GM23338 (cell line): Measurements from ENCODE around the gene OFD1. TPM values are rescaled to one million over a fixed set of nuclear protein-coding genes. Genes with fewer than 3 reads are reported as not detected.
A peak's percentile ranks its signal among the peaks of the same experiment; 100 is the strongest.

Experiments
- ATAC-seq: fragments of 200-7000 bp; cut with Tn5 transposase; 3 replicates; pipeline ENCODE4 v1.9.1; 2020
- DNase-seq: peaks from one replicate; pipeline ENCODE4 v3.0.0-alpha.2; 2015; ENCODE audit warnings: low spot score
- H2AFZ ChIP-seq: fragments of 200-600 bp; sonication (generic); 2 replicates; pipeline ENCODE4 v1.8.0; 2016; ENCODE audit warnings: antibody characterized with exemption, mild to moderate bottlenecking, moderate library complexity
- H3F3A ChIP-seq: fragments of 200-600 bp; sonication (generic); replicated peaks from 2 replicates; pipeline ENCODE4 v1.8.0; 2017; ENCODE audit warnings: antibody characterized with exemption, mixed run types, low read depth
- H3K27ac ChIP-seq: fragments of 200-600 bp; sonication (generic); 2 replicates; pipeline ENCODE4 v1.6.1; 2016; ENCODE audit warnings: low read depth
- H3K27me3 ChIP-seq: fragments of 200-600 bp; sonication (generic); 2 replicates; pipeline ENCODE4 v1.8.0; 2016; ENCODE audit warnings: mild to moderate bottlenecking, mixed run types, moderate library complexity; ENCODE audit not compliant: insufficient read depth
- H3K36me3 ChIP-seq: fragments of 200-600 bp; sonication (generic); 2 replicates; pipeline ENCODE4 v1.8.0; 2016; ENCODE audit warnings: mild to moderate bottlenecking; ENCODE audit not compliant: insufficient read depth
- H3K4me1 ChIP-seq: fragments of 200-600 bp; sonication (generic); 2 replicates; pipeline ENCODE4 v1.8.0; 2016; ENCODE audit warnings: mild to moderate bottlenecking, moderate library complexity; ENCODE audit not compliant: insufficient read depth
- H3K4me2 ChIP-seq: fragments of 200-600 bp; sonication (generic); 2 replicates; pipeline ENCODE4 v1.7.1; 2017; ENCODE audit warnings: mixed run types
- H3K4me3 ChIP-seq: fragments of 200-600 bp; sonication (generic); 2 replicates; pipeline ENCODE4 v1.6.1; 2016; ENCODE audit warnings: mixed run types
- H3K79me2 ChIP-seq: fragments of 200-600 bp; sonication (generic); replicated peaks from 2 replicates; pipeline ENCODE4 v1.8.0; 2017; ENCODE audit warnings: mild to moderate bottlenecking; ENCODE audit not compliant: insufficient read depth
- H3K9me2 ChIP-seq: fragments of 200-600 bp; sonication (generic); 2 replicates; pipeline ENCODE4 v1.8.0; 2017; ENCODE audit not compliant: insufficient read depth
- H4K20me1 ChIP-seq: fragments of 200-600 bp; sonication (generic); replicated peaks from 2 replicates; pipeline ENCODE4 v1.8.0; 2017; ENCODE audit warnings: mild to moderate bottlenecking; ENCODE audit not compliant: insufficient read depth
- H3K27ac Mint-ChIP-seq: 2 replicates; pipeline ENCODE4 v1.8.0; 2020; ENCODE audit warnings: inconsistent platforms, mild to moderate bottlenecking, moderate library complexity, mixed read lengths
- H3K27me3 Mint-ChIP-seq: 3 replicates; pipeline ENCODE4 v1.8.0; 2022; ENCODE audit warnings: low read depth, mild to moderate bottlenecking, moderate library complexity, mixed read lengths, inconsistent platforms; ENCODE audit not compliant: insufficient read depth, poor library complexity
- H3K36me3 Mint-ChIP-seq: 3 replicates; pipeline ENCODE4 v1.8.0; 2021; ENCODE audit warnings: low read depth, mild to moderate bottlenecking, inconsistent platforms, moderate library complexity, mixed read lengths
- H3K4me1 Mint-ChIP-seq: 3 replicates; pipeline ENCODE4 v1.8.0; 2020; ENCODE audit warnings: mild to moderate bottlenecking, inconsistent platforms, mixed read lengths
- H3K4me3 Mint-ChIP-seq: 3 replicates; pipeline ENCODE4 v1.8.0; 2021; ENCODE audit warnings: moderate library complexity, mild to moderate bottlenecking, inconsistent platforms, mixed read lengths
- H3K9me3 Mint-ChIP-seq: 3 replicates; pipeline ENCODE4 v1.8.0; 2020; ENCODE audit warnings: moderate library complexity, mild to moderate bottlenecking, inconsistent platforms, mixed read lengths
- CREB1 ChIP-seq: fragments of 250-450 bp; sonication (Bioruptor Pico); IDR thresholded peaks from 2 replicates; pipeline ENCODE4 v1.5.0; 2020; ENCODE audit warnings: low read depth, mild to moderate bottlenecking, moderate library complexity
- EZH2 ChIP-seq: fragments of 200-600 bp; sonication (generic); IDR thresholded peaks from one replicate; pipeline ENCODE4 v1.8.0; 2017; ENCODE audit warnings: antibody characterized with exemption, mild to moderate bottlenecking, low read depth; ENCODE audit not compliant: unreplicated experiment
- EZH2phosphoT487 ChIP-seq: fragments of 200-600 bp; sonication (generic); IDR thresholded peaks from one replicate; pipeline ENCODE4 v1.8.1; 2018; ENCODE audit warnings: antibody characterized with exemption; ENCODE audit not compliant: unreplicated experiment
- JUNB ChIP-seq: IDR thresholded peaks from one replicate; pipeline ENCODE4 v1.6.1; 2016; ENCODE audit warnings: antibody characterized with exemption; ENCODE audit not compliant: unreplicated experiment
- NANOG ChIP-seq: IDR thresholded peaks from 2 replicates; pipeline ENCODE4 v1.6.1; 2016; ENCODE audit warnings: antibody characterized with exemption, borderline replicate concordance
- POLR2AphosphoS5 ChIP-seq: IDR thresholded peaks from 2 replicates; pipeline ENCODE4 v1.6.1; 2016; ENCODE audit warnings: antibody characterized with exemption, low read depth
- STAT1 ChIP-seq: IDR thresholded peaks from one replicate; pipeline ENCODE4 v1.6.1; 2016; ENCODE audit warnings: antibody characterized with exemption; ENCODE audit not compliant: unreplicated experiment
- ZNF114 ChIP-seq: fragments of 250-450 bp; sonication (Bioruptor Pico); IDR thresholded peaks from 2 replicates; pipeline ENCODE4 v1.5.0; 2020; ENCODE audit warnings: mild to moderate bottlenecking, moderate library complexity
- ZNF331 ChIP-seq: fragments of 250-450 bp; sonication (Bioruptor Pico); IDR thresholded peaks from 2 replicates; pipeline ENCODE4 v1.5.0; 2020; ENCODE audit warnings: low read depth, mild to moderate bottlenecking, moderate library complexity
- polyA plus RNA-seq: library from polyadenylated mRNA; unstranded; fragments of >200 nt; fragmentation: Nextera tagmentation; extraction: Ambion mirVana; gene quantifications from 2 replicates; pipeline ENCODE4 v1.2.1, GENCODE V29; 2016
- total RNA-seq: library from RNA; depleted of rRNA; stranded (reverse); fragments of >200 nt; shearing (Covaris generic); gene quantifications from 2 replicates; pipeline ENCODE4 v1.2.3, GENCODE V29; 2014
- TF ChIP-seq, protein P1 (sequence below): IDR thresholded peaks from 2 replicates; pipeline ENCODE4 v1.6.1; 2016; ENCODE audit warnings: antibody characterized with exemption
- TF ChIP-seq, protein P2 (sequence below), 2 experiments: fragments of 200-600 bp in 1 of 2; sonication (generic) in 1 of 2; conservative IDR thresholded peaks; 2 replicates each; pipeline versions ENCODE4 v1.5.1 to v1.6.1; 2016 to 2017; ENCODE audit warnings: antibody characterized with exemption in 2 of 2, low read depth in 2 of 2, mild to moderate bottlenecking in 2 of 2, moderate library complexity in 1 of 2
- TF ChIP-seq, protein P3 (sequence below): IDR thresholded peaks from one replicate; pipeline ENCODE4 v1.6.1; 2018; ENCODE audit warnings: antibody characterized with exemption; ENCODE audit not compliant: unreplicated experiment
- TF ChIP-seq, protein P4 (sequence below): fragments of 250-450 bp; sonication (Bioruptor Pico); IDR thresholded peaks from 2 replicates; pipeline ENCODE4 v1.5.0; 2020; ENCODE audit warnings: mild to moderate bottlenecking, moderate library complexity

The OFD1 gene
- total and polyA plus RNA-seq, 2 experiments from 2014 or later = 21.2 to 55.0 TPM

DNA sequence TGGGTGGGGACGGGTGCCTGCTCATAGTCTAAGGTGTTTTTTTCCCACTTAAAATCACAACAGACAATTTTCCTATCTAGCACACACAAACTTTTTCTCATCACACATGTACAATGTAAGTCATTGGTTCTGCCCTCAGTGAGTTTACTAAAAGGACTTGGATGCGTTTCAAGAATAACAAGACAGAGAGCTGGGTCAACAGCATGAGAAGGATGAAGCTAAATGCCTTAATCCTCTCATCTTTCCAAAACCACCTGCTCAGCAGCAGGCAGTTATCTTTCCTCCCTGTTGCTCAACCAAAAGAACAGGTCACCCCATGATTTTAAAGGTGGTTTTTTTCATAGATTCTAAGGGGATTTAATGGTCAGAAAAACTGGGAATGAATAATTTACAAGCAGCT, 40.1 kb downstream of the OFD1 start:
- H3K27me3 Mint-ChIP-seq = no peaks in the 10 kb centered on the region
- H3K27me3 ChIP-seq = no peaks in the 10 kb centered on the region
- H3K36me3 Mint-ChIP-seq = peaks cover 53% of the 10 kb centered on the region
- H2AFZ ChIP-seq = no peak overlapping the region
- DNase-seq (no peak), ATAC-seq (no peak)
- no peak overlapping the region for H3K4me2 ChIP-seq
- H3K79me2 ChIP-seq = no peaks in the 10 kb centered on the region
- 0 out of 2 replicates have a peak overlapping the region, but pooled peaks have one; percentile 5 for H3K27ac Mint-ChIP-seq
- H3K9me2 ChIP-seq = no peaks in the 10 kb centered on the region
- H3K4me1 Mint-ChIP-seq = peaks cover 7% of the 10 kb centered on the region; the same call in 2 of the 3 replicates
- TF ChIP-seq, protein P1, sequence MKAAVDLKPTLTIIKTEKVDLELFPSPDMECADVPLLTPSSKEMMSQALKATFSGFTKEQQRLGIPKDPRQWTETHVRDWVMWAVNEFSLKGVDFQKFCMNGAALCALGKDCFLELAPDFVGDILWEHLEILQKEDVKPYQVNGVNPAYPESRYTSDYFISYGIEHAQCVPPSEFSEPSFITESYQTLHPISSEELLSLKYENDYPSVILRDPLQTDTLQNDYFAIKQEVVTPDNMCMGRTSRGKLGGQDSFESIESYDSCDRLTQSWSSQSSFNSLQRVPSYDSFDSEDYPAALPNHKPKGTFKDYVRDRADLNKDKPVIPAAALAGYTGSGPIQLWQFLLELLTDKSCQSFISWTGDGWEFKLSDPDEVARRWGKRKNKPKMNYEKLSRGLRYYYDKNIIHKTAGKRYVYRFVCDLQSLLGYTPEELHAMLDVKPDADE = no peak
- no peak for TF ChIP-seq NANOG
- TF ChIP-seq JUNB = no peak
- no peak for TF ChIP-seq ZNF331 (CRISPR knock-in tag)
- TF ChIP-seq, protein P2, sequence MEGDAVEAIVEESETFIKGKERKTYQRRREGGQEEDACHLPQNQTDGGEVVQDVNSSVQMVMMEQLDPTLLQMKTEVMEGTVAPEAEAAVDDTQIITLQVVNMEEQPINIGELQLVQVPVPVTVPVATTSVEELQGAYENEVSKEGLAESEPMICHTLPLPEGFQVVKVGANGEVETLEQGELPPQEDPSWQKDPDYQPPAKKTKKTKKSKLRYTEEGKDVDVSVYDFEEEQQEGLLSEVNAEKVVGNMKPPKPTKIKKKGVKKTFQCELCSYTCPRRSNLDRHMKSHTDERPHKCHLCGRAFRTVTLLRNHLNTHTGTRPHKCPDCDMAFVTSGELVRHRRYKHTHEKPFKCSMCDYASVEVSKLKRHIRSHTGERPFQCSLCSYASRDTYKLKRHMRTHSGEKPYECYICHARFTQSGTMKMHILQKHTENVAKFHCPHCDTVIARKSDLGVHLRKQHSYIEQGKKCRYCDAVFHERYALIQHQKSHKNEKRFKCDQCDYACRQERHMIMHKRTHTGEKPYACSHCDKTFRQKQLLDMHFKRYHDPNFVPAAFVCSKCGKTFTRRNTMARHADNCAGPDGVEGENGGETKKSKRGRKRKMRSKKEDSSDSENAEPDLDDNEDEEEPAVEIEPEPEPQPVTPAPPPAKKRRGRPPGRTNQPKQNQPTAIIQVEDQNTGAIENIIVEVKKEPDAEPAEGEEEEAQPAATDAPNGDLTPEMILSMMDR (conservative IDR thresholded peaks at IDR 0.05; ENCODE audit: low read depth in 2 of 2) = no peak
- no peak for TF ChIP-seq STAT1
- TF ChIP-seq, protein P3, sequence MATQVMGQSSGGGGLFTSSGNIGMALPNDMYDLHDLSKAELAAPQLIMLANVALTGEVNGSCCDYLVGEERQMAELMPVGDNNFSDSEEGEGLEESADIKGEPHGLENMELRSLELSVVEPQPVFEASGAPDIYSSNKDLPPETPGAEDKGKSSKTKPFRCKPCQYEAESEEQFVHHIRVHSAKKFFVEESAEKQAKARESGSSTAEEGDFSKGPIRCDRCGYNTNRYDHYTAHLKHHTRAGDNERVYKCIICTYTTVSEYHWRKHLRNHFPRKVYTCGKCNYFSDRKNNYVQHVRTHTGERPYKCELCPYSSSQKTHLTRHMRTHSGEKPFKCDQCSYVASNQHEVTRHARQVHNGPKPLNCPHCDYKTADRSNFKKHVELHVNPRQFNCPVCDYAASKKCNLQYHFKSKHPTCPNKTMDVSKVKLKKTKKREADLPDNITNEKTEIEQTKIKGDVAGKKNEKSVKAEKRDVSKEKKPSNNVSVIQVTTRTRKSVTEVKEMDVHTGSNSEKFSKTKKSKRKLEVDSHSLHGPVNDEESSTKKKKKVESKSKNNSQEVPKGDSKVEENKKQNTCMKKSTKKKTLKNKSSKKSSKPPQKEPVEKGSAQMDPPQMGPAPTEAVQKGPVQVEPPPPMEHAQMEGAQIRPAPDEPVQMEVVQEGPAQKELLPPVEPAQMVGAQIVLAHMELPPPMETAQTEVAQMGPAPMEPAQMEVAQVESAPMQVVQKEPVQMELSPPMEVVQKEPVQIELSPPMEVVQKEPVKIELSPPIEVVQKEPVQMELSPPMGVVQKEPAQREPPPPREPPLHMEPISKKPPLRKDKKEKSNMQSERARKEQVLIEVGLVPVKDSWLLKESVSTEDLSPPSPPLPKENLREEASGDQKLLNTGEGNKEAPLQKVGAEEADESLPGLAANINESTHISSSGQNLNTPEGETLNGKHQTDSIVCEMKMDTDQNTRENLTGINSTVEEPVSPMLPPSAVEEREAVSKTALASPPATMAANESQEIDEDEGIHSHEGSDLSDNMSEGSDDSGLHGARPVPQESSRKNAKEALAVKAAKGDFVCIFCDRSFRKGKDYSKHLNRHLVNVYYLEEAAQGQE = no peak
- no peak for TF ChIP-seq POLR2AphosphoS5
- TF ChIP-seq ZNF114 = no peak
- no peak for TF ChIP-seq CREB1 (CRISPR knock-in tag)
- no peak for TF ChIP-seq EZH2
- TF ChIP-seq, protein P4, sequence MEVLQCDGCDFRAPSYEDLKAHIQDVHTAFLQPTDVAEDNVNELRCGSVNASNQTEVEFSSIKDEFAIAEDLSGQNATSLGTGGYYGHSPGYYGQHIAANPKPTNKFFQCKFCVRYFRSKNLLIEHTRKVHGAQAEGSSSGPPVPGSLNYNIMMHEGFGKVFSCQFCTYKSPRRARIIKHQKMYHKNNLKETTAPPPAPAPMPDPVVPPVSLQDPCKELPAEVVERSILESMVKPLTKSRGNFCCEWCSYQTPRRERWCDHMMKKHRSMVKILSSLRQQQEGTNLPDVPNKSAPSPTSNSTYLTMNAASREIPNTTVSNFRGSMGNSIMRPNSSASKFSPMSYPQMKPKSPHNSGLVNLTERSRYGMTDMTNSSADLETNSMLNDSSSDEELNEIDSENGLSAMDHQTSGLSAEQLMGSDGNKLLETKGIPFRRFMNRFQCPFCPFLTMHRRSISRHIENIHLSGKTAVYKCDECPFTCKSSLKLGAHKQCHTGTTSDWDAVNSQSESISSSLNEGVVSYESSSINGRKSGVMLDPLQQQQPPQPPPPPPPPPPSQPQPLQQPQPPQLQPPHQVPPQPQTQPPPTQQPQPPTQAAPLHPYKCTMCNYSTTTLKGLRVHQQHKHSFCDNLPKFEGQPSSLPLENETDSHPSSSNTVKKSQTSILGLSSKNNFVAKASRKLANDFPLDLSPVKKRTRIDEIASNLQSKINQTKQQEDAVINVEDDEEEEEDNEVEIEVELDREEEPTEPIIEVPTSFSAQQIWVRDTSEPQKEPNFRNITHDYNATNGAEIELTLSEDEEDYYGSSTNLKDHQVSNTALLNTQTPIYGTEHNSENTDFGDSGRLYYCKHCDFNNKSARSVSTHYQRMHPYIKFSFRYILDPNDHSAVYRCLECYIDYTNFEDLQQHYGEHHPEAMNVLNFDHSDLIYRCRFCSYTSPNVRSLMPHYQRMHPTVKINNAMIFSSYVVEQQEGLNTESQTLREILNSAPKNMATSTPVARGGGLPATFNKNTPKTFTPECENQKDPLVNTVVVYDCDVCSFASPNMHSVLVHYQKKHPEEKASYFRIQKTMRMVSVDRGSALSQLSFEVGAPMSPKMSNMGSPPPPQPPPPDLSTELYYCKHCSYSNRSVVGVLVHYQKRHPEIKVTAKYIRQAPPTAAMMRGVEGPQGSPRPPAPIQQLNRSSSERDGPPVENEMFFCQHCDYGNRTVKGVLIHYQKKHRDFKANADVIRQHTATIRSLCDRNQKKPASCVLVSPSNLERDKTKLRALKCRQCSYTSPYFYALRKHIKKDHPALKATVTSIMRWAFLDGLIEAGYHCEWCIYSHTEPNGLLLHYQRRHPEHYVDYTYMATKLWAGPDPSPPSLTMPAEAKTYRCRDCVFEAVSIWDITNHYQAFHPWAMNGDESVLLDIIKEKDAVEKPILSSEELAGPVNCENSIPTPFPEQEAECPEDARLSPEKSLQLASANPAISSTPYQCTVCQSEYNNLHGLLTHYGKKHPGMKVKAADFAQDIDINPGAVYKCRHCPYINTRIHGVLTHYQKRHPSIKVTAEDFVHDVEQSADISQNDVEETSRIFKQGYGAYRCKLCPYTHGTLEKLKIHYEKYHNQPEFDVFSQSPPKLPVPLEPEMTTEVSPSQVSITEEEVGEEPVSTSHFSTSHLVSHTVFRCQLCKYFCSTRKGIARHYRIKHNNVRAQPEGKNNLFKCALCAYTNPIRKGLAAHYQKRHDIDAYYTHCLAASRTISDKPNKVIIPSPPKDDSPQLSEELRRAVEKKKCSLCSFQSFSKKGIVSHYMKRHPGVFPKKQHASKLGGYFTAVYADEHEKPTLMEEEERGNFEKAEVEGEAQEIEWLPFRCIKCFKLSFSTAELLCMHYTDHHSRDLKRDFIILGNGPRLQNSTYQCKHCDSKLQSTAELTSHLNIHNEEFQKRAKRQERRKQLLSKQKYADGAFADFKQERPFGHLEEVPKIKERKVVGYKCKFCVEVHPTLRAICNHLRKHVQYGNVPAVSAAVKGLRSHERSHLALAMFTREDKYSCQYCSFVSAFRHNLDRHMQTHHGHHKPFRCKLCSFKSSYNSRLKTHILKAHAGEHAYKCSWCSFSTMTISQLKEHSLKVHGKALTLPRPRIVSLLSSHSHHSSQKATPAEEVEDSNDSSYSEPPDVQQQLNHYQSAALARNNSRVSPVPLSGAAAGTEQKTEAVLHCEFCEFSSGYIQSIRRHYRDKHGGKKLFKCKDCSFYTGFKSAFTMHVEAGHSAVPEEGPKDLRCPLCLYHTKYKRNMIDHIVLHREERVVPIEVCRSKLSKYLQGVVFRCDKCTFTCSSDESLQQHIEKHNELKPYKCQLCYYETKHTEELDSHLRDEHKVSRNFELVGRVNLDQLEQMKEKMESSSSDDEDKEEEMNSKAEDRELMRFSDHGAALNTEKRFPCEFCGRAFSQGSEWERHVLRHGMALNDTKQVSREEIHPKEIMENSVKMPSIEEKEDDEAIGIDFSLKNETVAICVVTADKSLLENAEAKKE = no peak
- no peak for TF ChIP-seq EZH2phosphoT487
- H3F3A ChIP-seq = no peaks in the 10 kb centered on the region
- H3K9me3 Mint-ChIP-seq = no peaks in the 10 kb centered on the region; the same call in 2 of the 3 replicates
- no peak overlapping the region for H3K4me3 ChIP-seq
- H4K20me1 ChIP-seq = no peaks in the 10 kb centered on the region
- H3K27ac ChIP-seq = no peak overlapping the region
- no peaks in the 10 kb centered on the region for H3K4me1 ChIP-seq
- H3K36me3 ChIP-seq = 0 out of 2 replicates have a peak, but pooled peaks cover 5% of the 10 kb centered on the region
- no peak overlapping the region for H3K4me3 Mint-ChIP-seq
